Heart left ventricle (tissue), 16 donors: Measurements from ENCODE around the gene MYH7. TPM values are rescaled to one million over a fixed set of nuclear protein-coding genes. Genes with fewer than 3 reads are reported as not detected.

Source experiments
- ATAC-seq, 4 donors: fragments of 200-7000 bp; cut with Tn5 transposase; one replicate each; pipeline ENCODE4 v1.9.1; 2020 to 2022; ENCODE audit warnings: moderate library complexity in 4 of 4, mild to moderate bottlenecking in 3 of 4, moderate number of reproducible peaks in 1 of 4
- DNase-seq, 5 donors: peaks; one replicate each; pipeline ENCODE4 v3.0.0-alpha.2; 2020
- H3K27ac ChIP-seq, 12 donors: fragments of 200-600 bp; sonication (generic) in 4 of 12; one replicate each; pipeline versions ENCODE4 v1.5.0 to v1.8.0; 2016 to 2022; ENCODE audit warnings: mild to moderate bottlenecking in 2 of 12
- H3K27me3 ChIP-seq, 9 donors: fragments of 200-600 bp; sonication (generic) in 2 of 9; one replicate each; pipeline versions ENCODE4 v1.5.1 to v1.8.0; 2016 to 2022; ENCODE audit warnings: mild to moderate bottlenecking in 3 of 9
- H3K36me3 ChIP-seq, 9 donors: fragments of 200-600 bp; sonication (generic) in 2 of 9; one replicate each; pipeline versions ENCODE4 v1.5.0 to v1.8.0; 2018 to 2022; ENCODE audit warnings: mild to moderate bottlenecking in 2 of 9
- H3K4me1 ChIP-seq, 12 donors: fragments of 200-600 bp; sonication (generic) in 4 of 12; one replicate each; pipeline versions ENCODE4 v1.5.0 to v1.8.0; 2016 to 2022; ENCODE audit warnings: mild to moderate bottlenecking in 3 of 12
- H3K4me3 ChIP-seq, 12 donors: fragments of 200-600 bp; sonication (generic) in 4 of 12; one replicate each; pipeline versions ENCODE4 v1.5.0 to v1.8.0; 2017 to 2022; ENCODE audit warnings: mild to moderate bottlenecking in 9 of 12, moderate library complexity in 4 of 12
- H3K9me3 ChIP-seq, 12 donors: fragments of 200-600 bp; sonication (generic) in 4 of 12; one replicate each; pipeline versions ENCODE4 v1.5.0 to v1.8.0; 2016 to 2022; ENCODE audit warnings: mild to moderate bottlenecking in 1 of 12
- POLR2A ChIP-seq, 2 donors: fragments of 450-650 bp; IDR thresholded peaks; one replicate each; pipeline ENCODE4 v1.6.1; 2017; ENCODE audit warnings: antibody characterized with exemption in 2 of 2, mild to moderate bottlenecking in 2 of 2, moderate library complexity in 2 of 2
- WGBS, 4 donors: extraction: QIAGEN DNeasy Blood & Tissue Kit in 2 of 4; methylation state at CpG; one replicate each; pipeline versions ENCODE4 v1.1.5 to v1.1.7; 2013 to 2018; 5-methylcytosine and 5-hydroxymethylcytosine counted together
- intact Hi-C, 10 donors: fragments of 100-400 bp; cut with DNase I; formaldehyde crosslinking; loops; one replicate each; pipeline versions ENCODE4 v1.11.1 to v1.14.2; 2022
- microRNA counts, 2 donors: library from miRNA; unstranded; fragments of <30 nt; microRNA quantifications; one replicate each; lab custom pipeline; 2016
- microRNA-seq, 4 donors: library from miRNA; unstranded; fragments of <30 nt; microRNA quantifications; one replicate each; pipeline versions ENCODE4 to v1.2.0, GENCODE V29; 2017 to 2020
- polyA plus RNA-seq, 2 donors: library from polyadenylated mRNA; stranded (reverse); fragments of 200-250 nt; gene quantifications; one replicate each; pipeline ENCODE4 v1.2.3, GENCODE V29; 2013
- total RNA-seq, 9 donors: library from RNA; depleted of rRNA in 2 of 9; stranded (reverse); fragments of >200 nt in 2 of 9; fragmentation: NEBNext Ultra II Directional in 3 of 9; extraction: Animal tissue kit (Norgen Biotek cat#: 25700) in 3 of 9; gene quantifications; one replicate each; pipeline versions ENCODE4 v1.1.0 to v1.2.4, GENCODE V29; 2016 to 2023
- TF ChIP-seq, protein P1 (sequence below), 12 donors: fragments of 200-600 bp; sonication (generic) in 4 of 12; IDR thresholded peaks; one replicate each; pipeline versions ENCODE4 v1.5.0 to v1.8.0; 2018 to 2022; ENCODE audit warnings: antibody characterized with exemption in 12 of 12, mild to moderate bottlenecking in 5 of 12
- donor health status: ischemic (EF 13 %, LVEDD 7.1; RV severe dilation, severe dysfunction).
- donor health status: healthy with polysubstance abuse.
- donor health status: DM: no; HTN: yes; CAD: no.
- donor health status: DM: no; HTN: no; CAD: no.
- donor health status: ischemic (EF 25% LVEDD 6.9; RV normal size, moderate dysfunction).
- donor health status: ischemic (EF 25% LVEDD 5.7; RV mildly dilated, moderate dysfunction).
- donor health status: healthy.
- donor health status: DM: yes; HTN: yes; CAD: no.
- donor health status: ischemic (EF 35%, LVEDD 5.7; RV mildly dilated, moderate dysfunction).
- donor health status: nonischemic (EF 11% LVEDD 7.7; RV severe dilation, severe dysfunction).
- donor health status: DM: yes; HTN: yes; CAD: no.
- donor health status: PGD.
- donor health status: ischemic (EF 29% LVEDD 5.4; RV normal size, mild dysfunction).
- donor health status: nonischemic (EF 23%, LVEDD 6.1; RV moderate dilation, normal function).

The MYH7 gene
- total and polyA plus RNA-seq, 11 donors, result 727 to 23,825 (median 14,589) TPM

DNA sequence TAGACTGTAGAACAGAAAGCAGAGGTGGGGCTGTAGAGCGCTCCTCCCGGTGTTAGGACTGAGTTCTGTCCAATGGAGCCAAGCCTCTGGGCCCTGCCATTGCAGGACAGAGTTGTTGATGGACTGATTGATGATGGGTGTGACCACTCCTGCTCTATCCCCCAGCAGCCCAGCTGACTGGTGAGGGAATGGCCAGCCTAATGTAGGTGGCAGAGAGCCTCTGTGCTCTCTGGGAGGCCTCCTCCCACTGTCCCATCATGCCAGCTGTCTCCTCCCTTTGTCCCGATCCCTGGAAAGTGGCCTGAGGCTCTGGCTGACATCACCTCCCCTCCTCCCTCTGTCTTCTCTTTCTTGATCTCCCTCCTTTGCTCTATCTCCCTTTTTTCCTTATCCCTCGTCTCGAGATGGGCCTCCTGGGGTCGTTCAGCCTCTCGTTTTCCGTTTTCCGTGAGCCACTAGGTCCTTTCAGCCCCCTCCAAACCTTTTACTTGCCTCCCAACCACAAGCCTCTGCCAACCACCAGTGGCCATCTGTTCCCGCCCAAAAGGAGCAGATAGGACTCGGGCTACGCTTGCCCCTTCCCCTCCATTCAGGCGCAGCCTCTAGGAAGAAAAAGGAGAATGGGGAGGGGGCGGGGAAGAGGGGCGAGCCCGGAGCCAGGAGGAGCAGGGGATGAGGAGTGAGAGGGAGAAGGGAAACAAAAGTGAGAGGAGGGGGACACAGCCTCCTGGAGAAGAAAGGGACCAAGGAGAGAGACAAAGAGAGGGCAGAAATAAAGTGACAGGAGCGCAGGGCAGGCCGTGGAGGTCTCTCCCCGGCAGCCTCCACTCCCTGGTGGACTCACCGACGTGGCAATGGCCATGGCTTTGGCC is 71.1 kb downstream of the MYH7 start:
- Histone ChIP-seq H3K4me3 (peak overlapping the region; percentile 25 to 69 (median 56)), H3K4me1 (peaks cover 0 to 32% (median 6%) of the 10 kb centered on the region in 12 donors), H3K27me3 (peaks cover 0 to 41% (median 0%) of the 10 kb centered on the region in 9 donors), H3K36me3 (peaks cover 0 to 8% (median 0%) of the 10 kb centered on the region in 9 donors), H3K9me3 (no peaks in the 10 kb centered on the region), H3K27ac (peak overlapping the region; percentile 62 to 96 (median 84))
- 38 to 49% (median 45%) methylated on average over 21 of the region's 21 CpGs for WGBS, 4 donors
- no peak for TF ChIP-seq POLR2A (IDR thresholded peaks at IDR 0.05)
- TF ChIP-seq, protein P1, sequence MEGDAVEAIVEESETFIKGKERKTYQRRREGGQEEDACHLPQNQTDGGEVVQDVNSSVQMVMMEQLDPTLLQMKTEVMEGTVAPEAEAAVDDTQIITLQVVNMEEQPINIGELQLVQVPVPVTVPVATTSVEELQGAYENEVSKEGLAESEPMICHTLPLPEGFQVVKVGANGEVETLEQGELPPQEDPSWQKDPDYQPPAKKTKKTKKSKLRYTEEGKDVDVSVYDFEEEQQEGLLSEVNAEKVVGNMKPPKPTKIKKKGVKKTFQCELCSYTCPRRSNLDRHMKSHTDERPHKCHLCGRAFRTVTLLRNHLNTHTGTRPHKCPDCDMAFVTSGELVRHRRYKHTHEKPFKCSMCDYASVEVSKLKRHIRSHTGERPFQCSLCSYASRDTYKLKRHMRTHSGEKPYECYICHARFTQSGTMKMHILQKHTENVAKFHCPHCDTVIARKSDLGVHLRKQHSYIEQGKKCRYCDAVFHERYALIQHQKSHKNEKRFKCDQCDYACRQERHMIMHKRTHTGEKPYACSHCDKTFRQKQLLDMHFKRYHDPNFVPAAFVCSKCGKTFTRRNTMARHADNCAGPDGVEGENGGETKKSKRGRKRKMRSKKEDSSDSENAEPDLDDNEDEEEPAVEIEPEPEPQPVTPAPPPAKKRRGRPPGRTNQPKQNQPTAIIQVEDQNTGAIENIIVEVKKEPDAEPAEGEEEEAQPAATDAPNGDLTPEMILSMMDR (IDR thresholded peaks at IDR 0.05), result no peak
- ATAC-seq (peak in 3 of 4 donors; percentile 13 to 29 (median 13)), DNase-seq (peak in 1 of 5 donors; percentile 55)
- intact Hi-C loops, result loop anchor here in 1 of 10 donors (5.0 kb wide), 1 partner anchor 37 kb away; no protein-coding TSS in a partner anchor

MicroRNAs within 50 kb of the gene (microRNA counts, 767-probe panel; counts per million panel counts)
- microRNA hsa-miR-208a (lab: Ali Mortazavi, UCI), result 2,169 to 2,613 counts per million in 2 donors
- microRNA hsa-miR-208b (lab: Ali Mortazavi, UCI), result 4,514 to 4,984 counts per million in 2 donors

Small RNA genes lying within 50 kb of the gene (microRNA-seq; reads per million reads assigned to microRNA genes)
- 481 to 2,593 (median 1,750) reads per million in 4 donors for gene MIR208A
- 10,448 to 50,878 (median 20,055) reads per million in 4 donors for gene MIR208B

Other genes with a start within 250 kb of the MYH7 start
- gene RNF212B, start 197.7 kb downstream of the MYH7 start, total RNA-seq, result not detected
- gene RNF212B, start 197.7 kb downstream of the MYH7 start, polyA plus RNA-seq, result not detected
- 10 to 100 TPM in 5 of 9 donors, 1 to 10 TPM in 4; 7.7 to 13.0 (median 10.0) TPM for gene HOMEZ, start 149.5 kb downstream of the MYH7 start, total RNA-seq
- 1 to 10 TPM; 6.2 to 9.2 TPM for gene HOMEZ, start 149.5 kb downstream of the MYH7 start, polyA plus RNA-seq
- gene PPP1R3E, start 132.8 kb downstream of the MYH7 start, total RNA-seq, result 10 to 100 TPM in 2 of 9 donors, 1 to 10 TPM in 7; 2.9 to 11.4 (median 5.6) TPM
- gene PPP1R3E, start 132.8 kb downstream of the MYH7 start, polyA plus RNA-seq, result 10 to 100 TPM in 1 of 2 donors, 1 to 10 TPM in 1; 2.1 to 10.1 TPM
- gene BCL2L2, start 128.8 kb downstream of the MYH7 start, total RNA-seq, result 10 to 100 TPM; 30.0 to 40.3 (median 36.7) TPM
- 10 to 100 TPM; 16.6 to 52.9 TPM for gene BCL2L2, start 128.8 kb downstream of the MYH7 start, polyA plus RNA-seq
- gene PABPN1, start 114.2 kb downstream of the MYH7 start, total RNA-seq, result 10 to 100 TPM; 23.7 to 85.1 (median 62.5) TPM
- gene PABPN1, start 114.2 kb downstream of the MYH7 start, polyA plus RNA-seq, result 100 to 1,000 TPM in 1 of 2 donors, 10 to 100 TPM in 1; 48.6 to 102 TPM
- 10 to 100 TPM in 4 of 9 donors, 1 to 10 TPM in 5; 8.5 to 14.9 (median 9.9) TPM for gene SLC22A17, start 82.8 kb downstream of the MYH7 start, total RNA-seq
- 1 to 10 TPM; 7.2 to 9.7 TPM for gene SLC22A17, start 82.8 kb downstream of the MYH7 start, polyA plus RNA-seq
- gene EFS, start 70.5 kb downstream of the MYH7 start, total RNA-seq, result 1 to 10 TPM; 1.4 to 5.0 (median 2.3) TPM
- gene EFS, start 70.5 kb downstream of the MYH7 start, polyA plus RNA-seq, result 1 to 10 TPM; 2.2 to 2.4 TPM
- gene IL25, start 62.9 kb downstream of the MYH7 start, total RNA-seq, result under 1 TPM in 1 of 9 donors, not detected in 8; 0.29 TPM
- gene IL25, start 62.9 kb downstream of the MYH7 start, polyA plus RNA-seq, result not detected
- under 1 TPM in 5 of 9 donors, not detected in 4; 0.32 to 0.92 (median 0.64) TPM for gene CMTM5, start 58.6 kb downstream of the MYH7 start, total RNA-seq
- 1 to 10 TPM; 1.6 to 1.8 TPM for gene CMTM5, start 58.6 kb downstream of the MYH7 start, polyA plus RNA-seq
- gene MYH6, start 27.4 kb downstream of the MYH7 start, total RNA-seq, result 1,000 to 10,000 TPM in 4 of 9 donors, 100 to 1,000 TPM in 4, 10 to 100 TPM in 1; 76.8 to 4,027 (median 602) TPM
- 1,000 to 10,000 TPM; 1,673 to 5,104 TPM for gene MYH6, start 27.4 kb downstream of the MYH7 start, polyA plus RNA-seq
- gene NGDN, start 34.0 kb upstream of the MYH7 start, total RNA-seq, result 10 to 100 TPM; 16.5 to 23.4 (median 18.7) TPM
- gene NGDN, start 34.0 kb upstream of the MYH7 start, polyA plus RNA-seq, result 10 to 100 TPM; 17.8 to 43.4 TPM
- 1 to 10 TPM in 3 of 9 donors, under 1 TPM in 6; 0.47 to 2.3 (median 0.88) TPM for gene ZFHX2, start 116.1 kb upstream of the MYH7 start, total RNA-seq
- gene ZFHX2, start 116.1 kb upstream of the MYH7 start, polyA plus RNA-seq, result under 1 TPM; 0.24 to 0.88 TPM
- gene THTPA, start 120.6 kb upstream of the MYH7 start, total RNA-seq, result 10 to 100 TPM; 13.0 to 30.9 (median 18.9) TPM
- 10 to 100 TPM in 1 of 2 donors, 1 to 10 TPM in 1; 9.1 to 28.7 TPM for gene THTPA, start 120.6 kb upstream of the MYH7 start, polyA plus RNA-seq
- 10 to 100 TPM in 5 of 9 donors, 1 to 10 TPM in 4; 7.2 to 33.8 (median 11.6) TPM for gene AP1G2, start 132.1 kb upstream of the MYH7 start, total RNA-seq
- gene AP1G2, start 132.1 kb upstream of the MYH7 start, polyA plus RNA-seq, result 10 to 100 TPM in 1 of 2 donors, 1 to 10 TPM in 1; 8.8 to 16.6 TPM
- gene JPH4, start 143.1 kb upstream of the MYH7 start, total RNA-seq, result under 1 TPM in 8 of 9 donors, not detected in 1; 0.10 to 0.59 (median 0.26) TPM
- gene JPH4, start 143.1 kb upstream of the MYH7 start, polyA plus RNA-seq, result under 1 TPM; 0.12 to 0.23 TPM
- gene DHRS2, start 200.7 kb upstream of the MYH7 start, total RNA-seq, result under 1 TPM in 1 of 9 donors, not detected in 8; 0.17 TPM
- under 1 TPM in 1 of 2 donors, not detected in 1; 0.04 TPM for gene DHRS2, start 200.7 kb upstream of the MYH7 start, polyA plus RNA-seq